Keratinocyte (primary cell): Measurements from ENCODE around the gene KIAA1191.

Experiments used
- EZH2 ChIP-seq: IDR thresholded peaks from one replicate; pipeline ENCODE4 v1.6.1; 2012; ENCODE audit warnings: inconsistent platforms, mild to moderate bottlenecking, low read length, moderate library complexity
- TF ChIP-seq, protein P1 (sequence below), 3 experiments: IDR thresholded peaks in 1 of 3; conservative IDR thresholded peaks in 1 of 3; optimal IDR thresholded peaks in 1 of 3; 2 replicates in 2 of 3; 3 replicates in 1 of 3; pipeline versions ENCODE3 to v1.5.1; 2011; ENCODE audit warnings: low read length in 3 of 3, mild to moderate bottlenecking in 3 of 3, moderate library complexity in 2 of 3, control low read depth in 1 of 3, inconsistent platforms in 1 of 3; ENCODE audit not compliant: insufficient read depth in 2 of 3; ENCODE audit errors: extremely low read depth in 1 of 3

DNA sequence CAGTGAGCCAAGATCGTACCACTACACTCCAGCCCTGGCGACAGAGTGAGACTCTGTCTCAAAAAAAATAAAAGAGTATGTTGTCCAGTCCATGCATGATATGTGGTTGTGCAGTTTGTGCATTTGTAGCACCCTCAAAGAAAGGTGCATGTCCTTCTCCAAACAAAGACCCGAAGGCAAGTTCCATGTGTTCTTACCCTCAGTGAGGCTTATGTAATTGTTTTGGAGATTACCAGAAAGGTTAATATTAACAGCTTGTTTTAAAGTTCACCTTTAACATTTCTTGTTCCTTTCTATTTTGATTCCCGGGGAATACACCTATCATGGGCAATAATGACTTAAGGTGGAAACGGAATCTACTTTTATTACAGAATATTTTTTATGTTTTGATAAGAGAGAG lies 22.3 kb downstream of the KIAA1191 start:
- TF ChIP-seq, protein P1, sequence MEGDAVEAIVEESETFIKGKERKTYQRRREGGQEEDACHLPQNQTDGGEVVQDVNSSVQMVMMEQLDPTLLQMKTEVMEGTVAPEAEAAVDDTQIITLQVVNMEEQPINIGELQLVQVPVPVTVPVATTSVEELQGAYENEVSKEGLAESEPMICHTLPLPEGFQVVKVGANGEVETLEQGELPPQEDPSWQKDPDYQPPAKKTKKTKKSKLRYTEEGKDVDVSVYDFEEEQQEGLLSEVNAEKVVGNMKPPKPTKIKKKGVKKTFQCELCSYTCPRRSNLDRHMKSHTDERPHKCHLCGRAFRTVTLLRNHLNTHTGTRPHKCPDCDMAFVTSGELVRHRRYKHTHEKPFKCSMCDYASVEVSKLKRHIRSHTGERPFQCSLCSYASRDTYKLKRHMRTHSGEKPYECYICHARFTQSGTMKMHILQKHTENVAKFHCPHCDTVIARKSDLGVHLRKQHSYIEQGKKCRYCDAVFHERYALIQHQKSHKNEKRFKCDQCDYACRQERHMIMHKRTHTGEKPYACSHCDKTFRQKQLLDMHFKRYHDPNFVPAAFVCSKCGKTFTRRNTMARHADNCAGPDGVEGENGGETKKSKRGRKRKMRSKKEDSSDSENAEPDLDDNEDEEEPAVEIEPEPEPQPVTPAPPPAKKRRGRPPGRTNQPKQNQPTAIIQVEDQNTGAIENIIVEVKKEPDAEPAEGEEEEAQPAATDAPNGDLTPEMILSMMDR (optimal IDR thresholded peaks at IDR 0.05 in 1 of 3, IDR thresholded peaks at IDR 0.05 in 1 of 3, conservative IDR thresholded peaks at IDR 0.05 in 1 of 3; ENCODE audit: extremely low read depth in 1 of 3, insufficient read depth in 2 of 3, low read length in 3 of 3): no peak
- no peak for TF ChIP-seq EZH2
